PC-3 (cell line): Measurements from ENCODE around the gene ZNF506. TPM values are rescaled to one million over a fixed set of nuclear protein-coding genes. Genes with fewer than 3 reads are reported as not detected.

Experiments used
- ATAC-seq: fragments of 200-7000 bp; cut with Tn5 transposase; 2 replicates; pipeline ENCODE4 v1.9.1; 2020; ENCODE audit warnings: mild to moderate bottlenecking, moderate library complexity
- BruUV-seq: library from RNA; stranded (reverse); fragments of 400-500 nt; replicated peaks from 2 replicates; lab custom pipeline; 2021; lab: Mats Ljungman, UMichigan
- CTCF ChIA-PET: fragments of 300-600 bp; sonication (Branson Sonifier 250); formaldehyde crosslinking; loops from one replicate; lab custom pipeline; 2022; ENCODE audit warnings: antibody characterized with exemption; lab: Charles Lee
- POLR2A ChIA-PET: fragments of 300-600 bp; sonication (Branson Sonifier 250); formaldehyde crosslinking; loops from one replicate; lab custom pipeline; 2022; ENCODE audit warnings: antibody characterized with exemption; ENCODE audit not compliant: unreplicated experiment; lab: Charles Lee
- DNase-seq: peaks from one replicate; pipeline ENCODE4 v3.0.0-alpha.2; 2015
- H2AFZ ChIP-seq: fragments of 300-600 bp; sonication (generic); 2 replicates; pipeline ENCODE4 v1.6.0; 2016; ENCODE audit warnings: antibody characterized with exemption, low read length
- H3F3A ChIP-seq: fragments of 300-600 bp; sonication (generic); one replicate; pipeline ENCODE4 v1.6.0; 2017; ENCODE audit warnings: antibody characterized with exemption, low read length, control low read depth, mild to moderate bottlenecking; ENCODE audit not compliant: unreplicated experiment
- H3K27ac ChIP-seq: fragments of 300-600 bp; sonication (generic); 2 replicates; pipeline ENCODE4 v1.5.1; 2016; ENCODE audit warnings: mild to moderate bottlenecking, low read length
- H3K27me3 ChIP-seq: fragments of 300-600 bp; sonication (generic); 2 replicates; pipeline ENCODE4 v1.6.1; 2016; ENCODE audit warnings: low read length, mixed read lengths
- H3K36me3 ChIP-seq: fragments of 300-600 bp; sonication (generic); 2 replicates; pipeline ENCODE4 v1.6.1; 2016; ENCODE audit warnings: low read depth, mixed run types, low read length, mixed read lengths
- H3K4me1 ChIP-seq: fragments of 300-600 bp; sonication (generic); 2 replicates; pipeline ENCODE4 v1.5.1; 2016; ENCODE audit warnings: low read length; ENCODE audit not compliant: insufficient read depth
- H3K4me2 ChIP-seq: fragments of 300-600 bp; sonication (generic); 2 replicates; pipeline ENCODE4 v1.6.0; 2016; ENCODE audit warnings: low read length
- H3K4me3 ChIP-seq: fragments of 300-600 bp; sonication (generic); 2 replicates; pipeline ENCODE4 v1.5.1; 2016; ENCODE audit warnings: mild to moderate bottlenecking, low read length, mixed read lengths
- H3K79me2 ChIP-seq: fragments of 300-600 bp; sonication (generic); 2 replicates; pipeline ENCODE4 v1.6.1; 2017; ENCODE audit warnings: low read length, mixed read lengths
- H3K9ac ChIP-seq: fragments of 300-600 bp; sonication (generic); 2 replicates; pipeline ENCODE4 v1.6.0; 2016; ENCODE audit warnings: mild to moderate bottlenecking, low read length
- H3K9me2 ChIP-seq: fragments of 300-600 bp; sonication (generic); replicated peaks from 2 replicates; pipeline ENCODE4 v1.6.1; 2016; ENCODE audit warnings: mixed run types, low read length, mixed read lengths
- H3K9me3 ChIP-seq: fragments of 300-600 bp; sonication (generic); 2 replicates; pipeline ENCODE4 v1.6.1; 2016; ENCODE audit warnings: low read length, mixed read lengths
- H4K20me1 ChIP-seq: fragments of 300-600 bp; sonication (generic); 2 replicates; pipeline ENCODE4 v1.6.1; 2016; ENCODE audit warnings: low read length, mixed read lengths
- EZH2 ChIP-seq: fragments of 300-600 bp; sonication (generic); IDR thresholded peaks from one replicate; pipeline ENCODE4 v1.6.1; 2017; ENCODE audit warnings: antibody characterized with exemption, mild to moderate bottlenecking, low read length; ENCODE audit not compliant: unreplicated experiment
- EZH2phosphoT487 ChIP-seq: fragments of 300-600 bp; sonication (generic); IDR thresholded peaks from 2 replicates; pipeline ENCODE4 v1.6.1; 2018; ENCODE audit warnings: mild to moderate bottlenecking, antibody characterized with exemption, low read length, borderline replicate concordance
- intact Hi-C: fragments of 100-400 bp; cut with micrococcal nuclease; formaldehyde crosslinking; loops from 2 replicates; pipeline ENCODE4 v1.9.0; 2023
- total RNA-seq: library from RNA; depleted of rRNA; stranded (reverse); fragments of >200 nt; gene quantifications from 2 replicates; pipeline ENCODE4 v1.2.3, GENCODE V29; 2014; rRNA removed
- TF ChIP-seq, protein P1 (sequence below): fragments of 300-600 bp; sonication (generic); conservative IDR thresholded peaks from 2 replicates; pipeline ENCODE4 v1.5.1; 2017; ENCODE audit warnings: antibody characterized with exemption, low read depth, mild to moderate bottlenecking, low read length

ZNF506 gene
- total RNA-seq, 1 experiment from 2014 or later = 2.4 TPM

DNA sequence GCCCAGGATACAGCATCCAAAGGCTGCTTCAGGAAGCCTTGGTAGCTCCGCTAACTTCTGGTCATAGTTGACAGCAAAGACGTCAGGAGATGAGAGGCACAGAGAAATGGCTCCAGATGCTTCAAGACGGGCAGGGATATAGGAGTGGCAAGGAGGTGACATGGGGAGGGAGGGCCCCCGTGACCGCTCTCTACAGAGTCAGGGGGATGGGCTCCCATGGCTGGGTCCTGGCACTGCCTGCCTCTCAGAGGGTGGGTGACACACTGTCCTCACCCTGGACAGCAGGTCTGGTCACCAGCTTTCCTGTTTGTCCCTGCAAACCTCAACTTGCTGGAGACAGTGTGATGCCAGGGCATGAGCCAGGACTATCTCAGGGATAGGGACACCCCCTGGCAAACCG is 78.4 kb downstream of the ZNF506 start:
- intact Hi-C loops = no loop called here
- CTCF ChIA-PET = no interaction called here

DNA sequence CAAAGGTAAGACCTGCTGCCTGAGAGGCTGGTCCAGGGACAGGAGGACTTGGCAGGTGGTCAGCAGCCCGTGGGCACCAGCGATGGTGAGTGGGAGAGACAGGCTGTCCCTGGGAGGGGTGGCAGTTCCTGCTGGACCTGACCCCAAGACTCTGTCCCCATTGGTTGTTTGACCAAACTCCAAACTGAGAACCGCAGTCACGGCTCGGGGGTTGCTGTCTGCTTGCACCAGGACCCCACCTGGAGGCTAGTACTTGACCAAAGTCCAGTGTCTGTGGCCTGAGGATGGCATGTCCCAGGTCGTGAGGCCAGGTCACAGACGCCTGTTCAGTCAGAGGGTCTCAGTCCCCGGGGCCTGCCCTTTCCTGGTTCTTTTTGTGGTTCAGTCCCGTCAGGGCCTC is 78.8 kb downstream of the ZNF506 start:
- Histone ChIP-seq H3K27ac (no peak overlapping the region), H3K4me3 (no peak overlapping the region), H3K9ac (no peak overlapping the region), H3K79me2 (no peaks in the 10 kb centered on the region), H3K27me3 (no peaks in the 10 kb centered on the region), H3K4me2 (no peak overlapping the region), H3K9me2 (no peaks in the 10 kb centered on the region), H2AFZ (no peak overlapping the region), H3K4me1 (no peaks in the 10 kb centered on the region), H3K9me3 (no peaks in the 10 kb centered on the region), H3K36me3 (no peaks in the 10 kb centered on the region), H4K20me1 (no peaks in the 10 kb centered on the region), H3F3A (no peaks in the 10 kb centered on the region)
- CTCF ChIA-PET = no interaction called here
- BruUV-seq = no TSS peak
- TF ChIP-seq EZH2 = no peak
- TF ChIP-seq, protein P1, sequence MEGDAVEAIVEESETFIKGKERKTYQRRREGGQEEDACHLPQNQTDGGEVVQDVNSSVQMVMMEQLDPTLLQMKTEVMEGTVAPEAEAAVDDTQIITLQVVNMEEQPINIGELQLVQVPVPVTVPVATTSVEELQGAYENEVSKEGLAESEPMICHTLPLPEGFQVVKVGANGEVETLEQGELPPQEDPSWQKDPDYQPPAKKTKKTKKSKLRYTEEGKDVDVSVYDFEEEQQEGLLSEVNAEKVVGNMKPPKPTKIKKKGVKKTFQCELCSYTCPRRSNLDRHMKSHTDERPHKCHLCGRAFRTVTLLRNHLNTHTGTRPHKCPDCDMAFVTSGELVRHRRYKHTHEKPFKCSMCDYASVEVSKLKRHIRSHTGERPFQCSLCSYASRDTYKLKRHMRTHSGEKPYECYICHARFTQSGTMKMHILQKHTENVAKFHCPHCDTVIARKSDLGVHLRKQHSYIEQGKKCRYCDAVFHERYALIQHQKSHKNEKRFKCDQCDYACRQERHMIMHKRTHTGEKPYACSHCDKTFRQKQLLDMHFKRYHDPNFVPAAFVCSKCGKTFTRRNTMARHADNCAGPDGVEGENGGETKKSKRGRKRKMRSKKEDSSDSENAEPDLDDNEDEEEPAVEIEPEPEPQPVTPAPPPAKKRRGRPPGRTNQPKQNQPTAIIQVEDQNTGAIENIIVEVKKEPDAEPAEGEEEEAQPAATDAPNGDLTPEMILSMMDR = no peak
- no peak for TF ChIP-seq EZH2phosphoT487
- no peak for DNase-seq
- intact Hi-C loops = no loop called here
- POLR2A ChIA-PET = no interaction called here
- no peak for ATAC-seq

More for the DNA sequence above, 78.4 kb downstream of the ZNF506 start:
- no peak overlapping the region for H3K9ac ChIP-seq
- ATAC-seq = no peak
- no peak for DNase-seq
- H2AFZ ChIP-seq = no peak overlapping the region
- no peaks in the 10 kb centered on the region for H3K79me2 ChIP-seq
- no peaks in the 10 kb centered on the region for H3K9me2 ChIP-seq
- H3F3A ChIP-seq = no peaks in the 10 kb centered on the region
- POLR2A ChIA-PET = no interaction called here
- TF ChIP-seq EZH2phosphoT487 = no peak
- TF ChIP-seq, protein P1 = no peak
- TF ChIP-seq EZH2 = no peak
- H3K27me3 ChIP-seq = no peaks in the 10 kb centered on the region
- no peaks in the 10 kb centered on the region for H3K4me1 ChIP-seq
- no peak overlapping the region for H3K27ac ChIP-seq
- no peak overlapping the region for H3K4me3 ChIP-seq
- H3K36me3 ChIP-seq = no peaks in the 10 kb centered on the region
- BruUV-seq = no TSS peak
- no peaks in the 10 kb centered on the region for H3K9me3 ChIP-seq
- no peaks in the 10 kb centered on the region for H4K20me1 ChIP-seq
- no peak overlapping the region for H3K4me2 ChIP-seq

Other genes with a start within 250 kb of the ZNF506 start
- gene PBX4, start 203.1 kb downstream of the ZNF506 start, total RNA-seq = 6.9 TPM in 2 replicates
- 26.6 and 31.0 TPM in 2 replicates for gene LPAR2, start 193.5 kb downstream of the ZNF506 start, total RNA-seq
- 6.3 and 11.1 TPM in 2 replicates for gene GMIP, start 178.1 kb downstream of the ZNF506 start, total RNA-seq
- gene ATP13A1, start 158.1 kb downstream of the ZNF506 start, total RNA-seq = 48.5 and 58.2 TPM in 2 replicates
- gene ZNF101, start 152.9 kb downstream of the ZNF506 start, total RNA-seq = 11.0 and 11.3 TPM in 2 replicates
- gene ZNF14, start 88.6 kb downstream of the ZNF506 start, total RNA-seq = 2.4 and 3.0 TPM in 2 replicates
- gene ZNF253, start 44.1 kb upstream of the ZNF506 start, total RNA-seq = 0.75 and 1.1 TPM in 2 replicates
- 0.40 and 1.7 TPM in 2 replicates for gene ZNF93, start 79.2 kb upstream of the ZNF506 start, total RNA-seq
- 0.69 and 3.5 TPM in 2 replicates for gene ZNF682, start 217.8 kb upstream of the ZNF506 start, total RNA-seq